Activated CD4-positive, alpha-beta T cell treated with anti-CD3 and anti-CD28 coated beads for 48 hours (primary cell): Measurements from ENCODE around the gene TPPP2.

Experiments used
- DNase-seq: peaks from one replicate; pipeline ENCODE4 v3.0.0-alpha.2; 2020

Gene TPPP2

DNA sequence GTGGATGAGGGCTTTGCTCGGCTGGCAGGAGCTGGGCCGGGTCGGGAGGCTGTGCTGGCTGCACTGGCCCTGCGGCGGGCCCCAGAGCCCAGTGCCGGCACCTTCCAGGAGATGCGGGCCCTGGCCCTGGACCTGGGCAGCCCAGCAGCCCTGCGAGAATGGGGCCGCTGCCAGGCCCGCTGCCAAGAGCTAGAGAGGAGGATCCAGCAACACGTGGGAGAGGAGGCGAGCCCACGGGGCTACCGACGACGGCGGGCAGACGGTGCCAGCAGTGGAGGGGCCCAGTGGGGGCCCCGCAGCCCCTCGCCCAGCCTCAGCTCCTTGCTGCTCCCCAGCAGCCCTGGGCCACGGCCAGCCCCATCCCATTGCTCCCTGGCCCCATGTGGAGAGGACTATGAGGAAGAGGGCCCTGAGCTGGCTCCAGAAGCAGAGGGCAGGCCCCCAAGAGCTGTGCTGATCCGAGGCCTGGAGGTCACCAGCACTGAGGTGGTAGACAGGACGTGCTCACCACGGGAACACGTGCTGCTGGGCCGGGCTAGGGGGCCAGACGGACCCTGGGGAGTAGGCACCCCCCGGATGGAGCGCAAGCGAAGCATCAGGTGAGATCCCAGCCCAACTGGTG lies 51.6 kb downstream of the TPPP2 start:
- no peak for DNase-seq
